Measurements from ENCODE around the gene TIMP3. TPM values are rescaled to one million over a fixed set of nuclear protein-coding genes. Genes with fewer than 3 reads are reported as not detected.

Gene TIMP3
- total RNA-seq, 1 donor from 2014 or later, result 15.2 TPM

GRCh38 chr22:32831584-32831983 is 30.1 kb downstream of the TIMP3 start:
- Mint-ChIP-seq H3K27me3 (ENCODE audit: unreplicated experiment) (no peaks in the 10 kb centered on the region), H3K36me3 (ENCODE audit: unreplicated experiment) (no peaks in the 10 kb centered on the region), H3K4me1 (ENCODE audit: low read depth, unreplicated experiment) (peaks cover 10% of the 10 kb centered on the region), H3K27ac (ENCODE audit: unreplicated experiment) (no peak overlapping the region), H3K9me3 (ENCODE audit: unreplicated experiment) (peaks cover 4% of the 10 kb centered on the region), H3K4me3 (ENCODE audit: unreplicated experiment) (no peak overlapping the region)
- TF ChIP-seq CTCF (IDR thresholded peaks at IDR 0.05; ENCODE audit: partially characterized antibody, unreplicated experiment), result no peak
- no peak for DNase-seq

GRCh38 chr22:32832174-32832573 is 30.7 kb downstream of the TIMP3 start:
- no peak overlapping the region for H3K27ac Mint-ChIP-seq (ENCODE audit: unreplicated experiment)
- no peak for TF ChIP-seq CTCF (IDR thresholded peaks at IDR 0.05; ENCODE audit: partially characterized antibody, unreplicated experiment)
- no peaks in the 10 kb centered on the region for H3K36me3 Mint-ChIP-seq (ENCODE audit: unreplicated experiment)
- no peak overlapping the region for H3K4me3 Mint-ChIP-seq (ENCODE audit: unreplicated experiment)
- H3K9me3 Mint-ChIP-seq (ENCODE audit: unreplicated experiment), result peaks cover 4% of the 10 kb centered on the region
- DNase-seq, result no peak
- H3K4me1 Mint-ChIP-seq (ENCODE audit: low read depth, unreplicated experiment), result peaks cover 10% of the 10 kb centered on the region
- no peaks in the 10 kb centered on the region for H3K27me3 Mint-ChIP-seq (ENCODE audit: unreplicated experiment)

DNA sequence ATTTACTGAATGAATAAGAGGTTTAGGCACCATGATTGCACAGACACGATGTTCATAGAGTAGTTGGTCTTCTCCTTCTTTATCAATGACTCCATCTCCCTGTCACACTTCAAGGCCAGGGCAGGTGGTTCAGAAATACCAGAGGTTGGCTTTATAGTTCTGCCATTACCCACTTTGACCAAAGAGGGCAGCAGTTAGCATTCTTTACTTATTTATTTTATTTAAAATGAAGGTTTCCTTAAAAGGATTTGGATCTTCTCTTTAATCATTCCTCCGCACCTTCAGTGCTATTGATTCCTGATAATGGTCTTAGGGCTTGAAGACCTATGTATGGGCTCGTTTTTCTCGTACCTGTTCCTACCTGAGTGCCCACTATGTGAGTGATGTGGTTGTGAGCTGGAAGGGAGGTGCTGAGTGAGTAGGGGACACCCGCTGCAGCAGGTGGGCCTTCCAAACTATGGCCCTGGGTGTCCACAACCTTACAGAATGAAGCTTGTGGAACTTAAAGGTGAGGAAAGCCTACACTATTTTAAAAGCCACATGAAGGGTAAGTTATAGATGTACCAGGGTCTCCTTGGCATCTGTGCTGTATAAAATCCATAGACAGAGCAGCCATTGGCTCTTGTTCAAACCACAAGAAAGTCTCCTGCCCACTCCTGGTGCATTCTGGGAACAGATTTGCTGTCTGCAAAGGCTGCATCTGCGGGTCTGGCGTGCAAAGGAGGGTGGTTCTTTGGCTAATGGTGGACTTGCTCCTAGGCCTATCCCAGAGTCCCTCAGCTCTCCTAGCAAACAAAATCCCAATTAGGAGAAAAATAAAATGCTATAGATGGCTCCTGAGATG is 35.0 kb downstream of the TIMP3 start:
- DNase-seq, result no peak
- peak; percentile 77 for TF ChIP-seq CTCF (IDR thresholded peaks at IDR 0.05; ENCODE audit: partially characterized antibody, unreplicated experiment)
- Mint-ChIP-seq H3K9me3 (ENCODE audit: unreplicated experiment) (no peaks in the 10 kb centered on the region), H3K4me1 (ENCODE audit: low read depth, unreplicated experiment) (no peaks in the 10 kb centered on the region), H3K36me3 (ENCODE audit: unreplicated experiment) (no peaks in the 10 kb centered on the region), H3K4me3 (ENCODE audit: unreplicated experiment) (no peak overlapping the region), H3K27me3 (ENCODE audit: unreplicated experiment) (no peaks in the 10 kb centered on the region), H3K27ac (ENCODE audit: unreplicated experiment) (no peak overlapping the region)

GRCh38 chr22:32837142-32837541 is 35.6 kb downstream of the TIMP3 start:
- H3K9me3 Mint-ChIP-seq (ENCODE audit: unreplicated experiment), result no peaks in the 10 kb centered on the region
- no peak for TF ChIP-seq CTCF (IDR thresholded peaks at IDR 0.05; ENCODE audit: partially characterized antibody, unreplicated experiment)
- no peak overlapping the region for H3K4me3 Mint-ChIP-seq (ENCODE audit: unreplicated experiment)
- no peaks in the 10 kb centered on the region for H3K4me1 Mint-ChIP-seq (ENCODE audit: low read depth, unreplicated experiment)
- H3K36me3 Mint-ChIP-seq (ENCODE audit: unreplicated experiment), result no peaks in the 10 kb centered on the region
- DNase-seq, result no peak
- H3K27ac Mint-ChIP-seq (ENCODE audit: unreplicated experiment), result no peak overlapping the region
- no peaks in the 10 kb centered on the region for H3K27me3 Mint-ChIP-seq (ENCODE audit: unreplicated experiment)

GRCh38 chr22:32837803-32838202 is 36.3 kb downstream of the TIMP3 start:
- H3K27me3 Mint-ChIP-seq (ENCODE audit: unreplicated experiment), result no peaks in the 10 kb centered on the region
- peaks cover 2% of the 10 kb centered on the region for H3K9me3 Mint-ChIP-seq (ENCODE audit: unreplicated experiment)
- H3K4me3 Mint-ChIP-seq (ENCODE audit: unreplicated experiment), result no peak overlapping the region
- no peak overlapping the region for H3K27ac Mint-ChIP-seq (ENCODE audit: unreplicated experiment)
- H3K36me3 Mint-ChIP-seq (ENCODE audit: unreplicated experiment), result no peaks in the 10 kb centered on the region
- no peak for DNase-seq
- no peak for TF ChIP-seq CTCF (IDR thresholded peaks at IDR 0.05; ENCODE audit: partially characterized antibody, unreplicated experiment)
- H3K4me1 Mint-ChIP-seq (ENCODE audit: low read depth, unreplicated experiment), result no peaks in the 10 kb centered on the region

All from glutamatergic neuron (in vitro differentiated cells).